Measurements from ENCODE around the gene HOXA11.

HOXA11 gene

GRCh38 chr7:27156508-27156898 is 28.5 kb downstream of the HOXA11 start, which contains the start of gene HOXA7:
TSS of gene HOXA7 (minus strand) at chr7:27156675. CDS start at chr7:27156545, 130 bp downstream.
- peak; percentile 82 for DNase-seq

- peak; percentile 32 for DNase-seq
These were observed 29.1 kb downstream of the HOXA11 start for GRCh38 chr7:27155816-27156507.

GRCh38 chr7:27154901-27155815 is 29.9 kb downstream of the HOXA11 start:
- no peak for DNase-seq

- DNase-seq, result no peak
These were observed 30.7 kb downstream of the HOXA11 start for GRCh38 chr7:27154369-27154768.

- no peak for DNase-seq
These were observed 31.5 kb downstream of the HOXA11 start for GRCh38 chr7:27153526-27153925.

GRCh38 chr7:27152816-27153442 is 32.1 kb downstream of the HOXA11 start:
- no peak for DNase-seq

GRCh38 chr7:27151931-27152815 is 32.9 kb downstream of the HOXA11 start, which contains the start of gene HOXA3:
TSS of gene HOXA3 (minus strand) at chr7:27152583. CDS start at chr7:27110640, 41,943 bp downstream.
- peak; percentile 83 for DNase-seq

GRCh38 chr7:27151341-27151930 is 33.6 kb downstream of the HOXA11 start:
- no peak for DNase-seq

- DNase-seq, result peak; percentile 90
These were observed 34.3 kb downstream of the HOXA11 start for GRCh38 chr7:27150568-27151340.

GRCh38 chr7:27149842-27150567 is 35.0 kb downstream of the HOXA11 start:
- DNase-seq, result no peak

GRCh38 chr7:27148756-27149641 is 36.0 kb downstream of the HOXA11 start:
- DNase-seq, result peak; percentile 51

GRCh38 chr7:27148031-27148755 is 36.8 kb downstream of the HOXA11 start:
- DNase-seq, result peak; percentile 20

GRCh38 chr7:27147199-27148030 is 37.6 kb downstream of the HOXA11 start, which contains the start of gene HOXA6:
TSS of gene HOXA6 (minus strand) at chr7:27147774. CDS start at chr7:27147749, 25 bp downstream.
- peak; percentile 59 for DNase-seq

GRCh38 chr7:27146491-27147198 is 38.4 kb downstream of the HOXA11 start:
- no peak for DNase-seq

- no peak for DNase-seq
These were observed 39.1 kb downstream of the HOXA11 start for GRCh38 chr7:27145914-27146412.

GRCh38 chr7:27145165-27145913 is 39.7 kb downstream of the HOXA11 start:
- DNase-seq, result no peak

All from HCEC 1CT (cell line).